ENCODE results near the gene BBS1.

DNA sequence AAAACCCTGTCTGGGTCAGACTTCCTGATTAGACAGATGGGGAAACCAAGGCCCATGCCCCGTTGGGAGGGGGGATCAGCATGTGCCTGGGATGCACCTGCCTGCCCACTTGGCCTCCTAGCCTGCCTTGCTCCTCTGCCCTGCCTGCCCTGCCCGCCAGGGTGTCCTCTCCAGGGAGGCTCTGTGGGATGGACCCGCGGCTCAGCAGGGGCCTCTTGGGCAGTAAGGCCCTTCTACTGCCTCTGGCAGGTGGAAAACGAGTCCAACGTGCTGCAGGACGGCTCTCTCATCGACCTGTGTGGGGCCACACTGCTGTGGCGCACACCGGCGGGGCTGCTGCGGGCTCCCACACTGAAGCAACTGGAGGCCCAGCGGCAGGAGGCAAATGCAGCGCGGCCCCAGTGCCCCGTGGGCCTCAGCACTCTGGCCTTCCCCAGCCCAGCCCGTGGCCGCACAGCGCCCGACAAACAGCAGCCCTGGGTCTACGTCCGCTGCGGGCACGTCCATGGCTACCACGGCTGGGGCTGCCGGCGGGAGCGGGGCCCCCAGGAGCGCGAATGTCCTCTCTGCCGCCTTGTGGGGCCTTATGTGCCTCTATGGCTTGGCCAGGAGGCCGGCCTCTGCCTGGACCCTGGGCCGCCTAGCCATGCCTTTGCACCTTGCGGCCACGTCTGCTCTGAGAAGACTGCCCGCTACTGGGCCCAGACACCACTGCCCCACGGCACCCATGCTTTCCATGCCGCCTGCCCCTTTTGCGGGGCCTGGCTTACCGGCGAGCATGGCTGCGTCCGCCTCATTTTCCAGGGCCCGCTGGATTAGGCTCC lies 34.9 kb upstream of the BBS1 start:
- TF ChIP-seq RFX5 (IDR thresholded peaks at IDR 0.05): no peak
- TF ChIP-seq MYC (IDR thresholded peaks at IDR 0.05; ENCODE audit: borderline replicate concordance, low read length): no peak
- TF ChIP-seq, protein P1, sequence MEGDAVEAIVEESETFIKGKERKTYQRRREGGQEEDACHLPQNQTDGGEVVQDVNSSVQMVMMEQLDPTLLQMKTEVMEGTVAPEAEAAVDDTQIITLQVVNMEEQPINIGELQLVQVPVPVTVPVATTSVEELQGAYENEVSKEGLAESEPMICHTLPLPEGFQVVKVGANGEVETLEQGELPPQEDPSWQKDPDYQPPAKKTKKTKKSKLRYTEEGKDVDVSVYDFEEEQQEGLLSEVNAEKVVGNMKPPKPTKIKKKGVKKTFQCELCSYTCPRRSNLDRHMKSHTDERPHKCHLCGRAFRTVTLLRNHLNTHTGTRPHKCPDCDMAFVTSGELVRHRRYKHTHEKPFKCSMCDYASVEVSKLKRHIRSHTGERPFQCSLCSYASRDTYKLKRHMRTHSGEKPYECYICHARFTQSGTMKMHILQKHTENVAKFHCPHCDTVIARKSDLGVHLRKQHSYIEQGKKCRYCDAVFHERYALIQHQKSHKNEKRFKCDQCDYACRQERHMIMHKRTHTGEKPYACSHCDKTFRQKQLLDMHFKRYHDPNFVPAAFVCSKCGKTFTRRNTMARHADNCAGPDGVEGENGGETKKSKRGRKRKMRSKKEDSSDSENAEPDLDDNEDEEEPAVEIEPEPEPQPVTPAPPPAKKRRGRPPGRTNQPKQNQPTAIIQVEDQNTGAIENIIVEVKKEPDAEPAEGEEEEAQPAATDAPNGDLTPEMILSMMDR (IDR thresholded peaks at IDR 0.05): no peak
- no peak for TF ChIP-seq EP300 (IDR thresholded peaks at IDR 0.05)
- no peak for TF ChIP-seq NFE2L2 (conservative IDR thresholded peaks at IDR 0.05; ENCODE audit: low read length)
- TF ChIP-seq SREBF2 (IDR thresholded peaks at IDR 0.05): no peak
